Breast epithelium (tissue), 3 donors: ENCODE results near the gene SLC44A1.

ENCODE experiments used
- POLR2A ChIP-seq: fragments of 450-650 bp; IDR thresholded peaks from one replicate; pipeline ENCODE4 v1.6.1; 2016; ENCODE audit warnings: antibody characterized with exemption, mild to moderate bottlenecking, moderate library complexity
- TF ChIP-seq, protein P1 (sequence below), 3 donors: fragments of 450-650 bp; IDR thresholded peaks; one replicate each; pipeline ENCODE4 v1.5.1; 2016 to 2017; ENCODE audit warnings: antibody characterized with exemption in 3 of 3, mild to moderate bottlenecking in 3 of 3, moderate library complexity in 3 of 3

DNA sequence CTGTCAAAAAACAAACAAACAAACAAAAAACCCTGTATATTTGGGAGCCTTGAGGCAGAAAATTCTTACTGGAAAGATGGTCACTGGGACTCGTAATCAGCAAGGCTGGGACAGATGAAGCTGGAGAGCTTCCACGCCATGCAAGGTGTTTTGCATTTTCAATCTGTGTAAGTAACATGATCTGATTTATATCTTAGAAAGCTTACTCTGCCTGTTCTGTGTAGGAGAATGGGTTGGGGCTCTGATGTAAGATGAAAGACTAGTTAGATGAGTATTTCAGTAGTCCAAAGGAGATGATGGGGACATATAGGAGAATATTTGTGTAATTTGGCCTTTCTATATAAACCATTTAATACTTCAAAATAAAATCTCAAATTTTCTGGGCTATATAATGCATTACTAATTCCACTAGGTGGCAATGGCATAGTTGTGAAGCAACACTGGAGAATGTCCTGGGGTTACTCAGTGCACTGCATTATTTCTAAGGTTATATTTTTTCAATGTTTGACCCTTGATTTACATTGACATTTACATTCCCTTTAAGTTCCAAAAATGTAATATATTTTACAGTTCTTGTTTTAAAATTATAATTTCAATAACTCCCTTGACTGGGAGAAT, 181.5 kb downstream of the SLC44A1 start:
- TF ChIP-seq, protein P1, sequence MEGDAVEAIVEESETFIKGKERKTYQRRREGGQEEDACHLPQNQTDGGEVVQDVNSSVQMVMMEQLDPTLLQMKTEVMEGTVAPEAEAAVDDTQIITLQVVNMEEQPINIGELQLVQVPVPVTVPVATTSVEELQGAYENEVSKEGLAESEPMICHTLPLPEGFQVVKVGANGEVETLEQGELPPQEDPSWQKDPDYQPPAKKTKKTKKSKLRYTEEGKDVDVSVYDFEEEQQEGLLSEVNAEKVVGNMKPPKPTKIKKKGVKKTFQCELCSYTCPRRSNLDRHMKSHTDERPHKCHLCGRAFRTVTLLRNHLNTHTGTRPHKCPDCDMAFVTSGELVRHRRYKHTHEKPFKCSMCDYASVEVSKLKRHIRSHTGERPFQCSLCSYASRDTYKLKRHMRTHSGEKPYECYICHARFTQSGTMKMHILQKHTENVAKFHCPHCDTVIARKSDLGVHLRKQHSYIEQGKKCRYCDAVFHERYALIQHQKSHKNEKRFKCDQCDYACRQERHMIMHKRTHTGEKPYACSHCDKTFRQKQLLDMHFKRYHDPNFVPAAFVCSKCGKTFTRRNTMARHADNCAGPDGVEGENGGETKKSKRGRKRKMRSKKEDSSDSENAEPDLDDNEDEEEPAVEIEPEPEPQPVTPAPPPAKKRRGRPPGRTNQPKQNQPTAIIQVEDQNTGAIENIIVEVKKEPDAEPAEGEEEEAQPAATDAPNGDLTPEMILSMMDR (IDR thresholded peaks at IDR 0.05), result peak in 1 of 3 donors; percentile 15
- no peak for TF ChIP-seq POLR2A
